Epidermal melanocyte (primary cell): Measurements from ENCODE around the gene UNC5C.
"Not testable (repeated sequence)": the region's sequence is repeated elsewhere in the genome, so short reads cannot be mapped to it uniquely, and the experiment has no call there.

ENCODE experiments used
- DNase-seq: peaks from one replicate; pipeline ENCODE4 v3.0.0; 2011; ENCODE audit warnings: low spot score; ENCODE audit not compliant: insufficient read length

The UNC5C gene

GRCh38 chr4:95181996-95182306 lies 366.8 kb downstream of the UNC5C start:
- DNase-seq = no peak

DNA sequence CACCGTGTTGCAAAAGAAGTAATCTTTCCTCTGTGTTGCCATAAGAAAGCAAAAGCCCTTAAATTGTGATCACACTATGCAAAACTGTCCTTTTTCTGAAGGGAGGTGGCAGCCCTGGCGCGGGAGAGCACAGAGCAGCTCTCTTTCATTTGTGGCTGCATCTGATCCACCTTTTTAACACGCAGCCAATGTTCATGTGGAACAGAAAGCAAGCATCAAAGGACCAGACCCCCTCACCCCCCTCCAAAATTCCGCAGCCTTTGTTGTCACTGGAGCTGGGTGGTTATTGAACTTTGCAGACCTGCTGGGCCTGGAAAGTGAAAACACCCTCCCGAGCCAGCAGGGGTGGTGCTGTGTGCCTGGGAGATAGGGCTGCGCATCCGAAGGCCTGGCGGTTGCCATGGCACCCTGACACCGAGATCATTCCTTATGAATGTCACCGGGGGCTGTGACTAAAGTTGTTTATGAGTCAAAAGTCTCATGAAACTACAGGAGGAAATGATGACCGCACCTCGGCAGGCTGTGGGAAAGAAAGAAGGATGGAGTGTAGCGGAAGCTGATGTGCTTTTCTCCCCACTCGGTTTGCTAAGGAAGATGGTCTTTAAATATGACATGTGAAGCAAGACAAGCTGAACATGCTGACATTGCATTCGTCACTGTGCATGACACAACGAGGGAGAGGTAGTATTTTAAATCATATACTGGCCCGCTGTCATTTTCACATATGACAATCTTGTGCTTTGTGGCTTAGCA lies 367.4 kb downstream of the UNC5C start:
- DNase-seq = no peak

GRCh38 chr4:95180531-95181242 lies 368.1 kb downstream of the UNC5C start:
- DNase-seq = no peak

DNA sequence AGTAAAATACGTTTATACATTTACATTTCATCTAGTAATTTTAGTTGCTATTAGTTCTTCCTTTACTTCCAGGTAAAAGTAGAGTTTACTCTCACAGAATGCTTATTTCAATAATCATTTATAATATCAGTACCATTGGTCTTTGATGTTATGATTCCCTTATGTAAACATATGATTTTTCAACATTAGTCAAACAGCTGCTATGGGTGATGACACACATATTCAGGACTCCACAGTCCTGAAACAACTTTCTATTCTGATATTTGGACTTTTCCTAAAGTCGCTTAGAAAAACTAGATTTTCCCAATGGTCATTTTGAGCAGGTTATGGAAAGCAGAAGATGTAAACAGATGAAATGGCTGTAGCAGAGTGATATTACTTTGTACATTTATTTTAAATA lies 369.8 kb downstream of the UNC5C start:
- DNase-seq = no peak

DNA sequence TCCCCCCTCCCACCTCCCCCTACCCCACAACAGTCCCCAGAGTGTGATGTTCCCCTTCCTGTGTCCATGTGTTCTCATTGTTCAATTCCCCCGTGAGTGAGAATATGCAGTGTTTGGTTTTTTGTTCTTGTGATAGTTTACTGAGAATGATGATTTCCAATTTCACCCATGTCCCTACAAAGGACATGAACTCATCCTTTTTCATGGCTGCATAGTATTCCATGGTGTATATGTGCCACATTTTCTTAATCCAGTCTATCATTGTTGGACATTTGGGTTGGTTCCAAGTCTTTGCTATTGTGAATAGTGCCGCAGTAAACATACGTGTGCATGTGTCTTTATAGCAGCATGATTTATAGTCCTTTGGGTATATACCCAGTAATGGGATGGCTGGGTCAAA lies 377.4 kb downstream of the UNC5C start:
- DNase-seq = not testable (repeated sequence)

DNA sequence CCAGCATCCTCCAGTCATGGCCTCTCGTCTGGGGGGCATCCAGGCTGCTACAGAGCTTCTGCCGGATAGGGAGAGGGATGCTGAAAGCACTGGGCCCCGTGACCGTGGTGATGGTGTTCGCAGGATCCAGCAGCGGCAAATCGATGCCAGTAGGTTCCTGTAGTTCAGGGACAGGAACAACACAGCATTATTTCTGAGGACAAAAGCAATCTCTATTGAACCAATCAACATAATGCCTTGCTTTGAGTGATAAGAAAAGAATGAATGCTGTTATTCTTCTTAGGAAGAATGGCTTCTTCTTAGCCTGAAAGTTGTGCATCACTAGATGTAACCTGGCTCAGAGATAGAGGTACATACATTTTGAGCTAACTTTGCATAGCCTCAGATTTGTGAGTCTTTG lies 378.6 kb downstream of the UNC5C start:
- DNase-seq = no peak

- DNase-seq = no peak
Measured at GRCh38 chr4:95167805-95168204, 381.0 kb downstream of the UNC5C start.

- peak; percentile 50 for DNase-seq
Measured at GRCh38 chr4:95165926-95166524, 382.7 kb downstream of the UNC5C start.

GRCh38 chr4:95162867-95163266 lies 385.9 kb downstream of the UNC5C start:
- no peak for DNase-seq

- no peak for DNase-seq
Measured at GRCh38 chr4:95161781-95162469, 386.8 kb downstream of the UNC5C start.

GRCh38 chr4:95159384-95159783 lies 389.4 kb downstream of the UNC5C start:
- DNase-seq = no peak

DNA sequence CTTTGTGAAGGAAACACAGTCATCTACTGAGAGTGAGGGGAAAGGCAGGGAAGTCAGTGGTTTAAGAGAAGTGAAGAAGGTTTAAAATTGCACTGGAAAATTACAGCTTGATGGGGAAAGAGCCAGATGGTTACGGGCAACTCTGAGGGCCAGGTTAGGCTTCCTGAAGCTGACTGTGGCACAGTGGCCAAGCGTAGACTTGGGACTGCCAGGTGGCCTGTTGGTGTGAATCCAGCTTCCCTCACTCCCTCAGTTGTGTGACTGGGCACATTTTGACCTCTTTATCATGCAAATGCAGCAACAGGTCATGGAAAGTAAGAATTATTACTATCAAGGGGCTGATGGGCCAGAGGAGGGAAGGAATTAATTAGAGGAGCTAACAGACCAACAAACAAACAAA lies 390.1 kb downstream of the UNC5C start:
- DNase-seq = no peak

DNA sequence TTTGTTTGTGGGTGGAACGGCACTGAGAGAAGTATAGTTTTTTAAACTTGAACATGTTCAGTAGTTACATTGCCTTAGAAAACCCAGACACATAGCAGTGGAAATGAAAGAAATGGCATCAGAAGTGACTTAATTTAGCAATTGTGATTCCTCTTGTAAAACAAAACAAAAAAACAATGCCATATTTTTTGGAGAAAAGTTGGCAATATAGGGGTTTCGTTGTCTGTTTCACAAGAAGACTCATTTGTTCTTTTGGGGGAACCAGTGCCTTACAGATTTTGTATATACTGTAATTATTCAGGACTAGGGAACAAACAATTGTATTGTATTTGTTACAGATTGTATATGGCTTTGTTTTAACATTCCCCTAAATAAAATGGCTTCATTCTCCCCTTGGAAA lies 390.7 kb downstream of the UNC5C start:
- no peak for DNase-seq

- DNase-seq = no peak
Measured at GRCh38 chr4:95157596-95157995, 391.2 kb downstream of the UNC5C start.

DNA sequence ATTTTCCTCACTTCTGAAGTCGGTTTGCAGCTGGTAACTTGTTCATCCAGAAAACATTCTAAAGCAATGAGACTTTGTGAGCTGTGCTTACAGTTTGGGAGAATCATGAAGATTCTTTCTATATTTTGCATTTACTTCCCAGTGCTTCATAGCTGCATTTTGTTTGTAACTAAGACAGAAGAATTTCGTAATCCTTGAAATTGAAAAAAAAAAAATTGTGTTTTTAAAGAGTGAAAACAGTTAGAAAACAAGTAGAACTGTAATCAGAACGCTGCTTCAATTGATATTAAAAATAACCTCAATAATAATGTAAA lies 392.4 kb downstream of the UNC5C start:
- DNase-seq = no peak

DNA sequence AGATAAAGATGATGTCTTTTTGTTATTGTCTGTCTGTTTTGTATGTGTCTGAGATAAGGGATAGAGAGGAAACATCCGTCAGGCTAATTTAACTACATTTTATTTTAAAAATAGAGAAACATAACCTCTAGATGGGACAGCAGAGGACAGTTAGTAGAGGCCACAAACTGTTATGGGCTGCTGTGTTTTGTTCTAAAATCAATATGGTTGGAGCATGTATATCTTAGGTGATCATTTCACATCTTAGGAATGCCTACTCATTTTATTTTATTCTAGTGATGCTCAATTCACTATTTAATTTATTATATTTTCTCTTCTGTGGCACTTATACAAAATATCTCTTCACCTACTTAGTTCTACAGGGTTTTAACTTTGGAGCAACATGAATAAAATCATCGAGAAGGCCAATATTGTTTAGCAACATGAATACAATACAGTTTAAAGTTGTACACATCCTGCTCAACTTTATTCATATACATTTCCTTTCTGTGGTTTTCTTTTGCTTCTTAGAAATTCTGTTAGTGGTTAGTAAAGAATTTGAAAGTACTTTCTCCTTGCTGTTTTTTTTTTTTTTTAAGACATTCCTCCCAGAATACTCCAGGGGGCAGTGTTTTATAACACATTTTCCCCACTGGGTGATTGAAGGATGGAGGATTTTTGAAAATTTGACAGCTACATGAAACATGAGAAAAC lies 392.9 kb downstream of the UNC5C start:
- peak; percentile 36 for DNase-seq

DNA sequence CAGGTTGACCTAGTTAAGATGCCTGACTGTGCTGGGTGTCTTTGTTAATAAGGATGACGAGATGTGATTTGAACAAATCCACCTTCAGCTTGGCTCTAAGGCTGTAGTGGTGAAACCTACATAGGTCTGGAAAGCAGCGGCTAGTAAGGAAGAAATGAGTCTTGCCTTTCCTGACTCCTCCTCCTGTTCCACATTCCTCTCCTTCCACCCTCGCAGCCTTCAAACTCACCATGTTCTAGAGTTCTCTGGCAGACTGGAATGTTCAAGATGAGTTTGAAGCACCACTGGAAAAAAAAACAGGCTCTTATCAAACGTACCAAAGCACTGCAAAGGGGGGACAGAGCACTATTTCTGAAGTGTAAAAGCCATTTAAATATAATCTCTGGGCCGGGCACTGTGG lies 395.6 kb downstream of the UNC5C start:
- no peak for DNase-seq

DNA sequence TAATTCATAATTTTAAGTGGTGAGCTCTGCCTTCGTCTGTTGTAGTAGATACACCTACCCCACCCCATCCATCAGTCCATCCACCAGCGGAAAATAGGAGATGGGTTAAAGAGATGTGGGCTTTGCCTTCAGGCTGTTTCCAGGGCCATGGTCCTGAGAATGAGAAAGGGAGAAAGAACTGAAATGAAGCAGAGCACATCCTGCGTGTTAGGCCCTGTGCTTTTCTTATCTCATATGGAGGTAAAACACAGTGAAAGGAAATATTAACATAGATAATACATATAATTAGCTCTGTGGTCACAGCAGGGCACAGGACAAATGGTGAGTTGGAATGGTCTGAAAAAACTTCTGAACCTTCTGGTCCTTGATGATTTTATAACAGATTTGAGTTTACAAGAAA lies 397.5 kb downstream of the UNC5C start:
- no peak for DNase-seq

DNA sequence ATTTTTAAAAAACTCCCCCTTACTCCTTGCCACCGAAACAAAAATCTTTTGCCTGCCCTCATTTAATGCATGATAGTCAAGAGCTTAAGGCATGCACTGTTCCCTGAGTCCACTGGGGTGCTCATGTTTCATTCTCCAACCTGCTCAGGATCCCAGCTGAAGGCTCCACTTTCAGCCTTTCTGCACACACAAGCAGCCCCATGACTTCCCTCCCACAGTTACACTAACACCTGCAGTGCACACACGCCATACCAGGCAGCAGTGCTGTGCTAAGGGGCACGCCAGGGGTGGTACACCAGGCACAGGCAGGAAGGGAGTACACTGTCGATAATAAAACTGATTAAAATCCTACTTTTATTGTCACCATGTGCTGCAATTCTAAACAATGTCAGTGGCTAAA lies 405.8 kb downstream of the UNC5C start:
- DNase-seq = no peak

- no peak for DNase-seq
Measured at GRCh38 chr4:95141361-95141760, 407.4 kb downstream of the UNC5C start.

DNA sequence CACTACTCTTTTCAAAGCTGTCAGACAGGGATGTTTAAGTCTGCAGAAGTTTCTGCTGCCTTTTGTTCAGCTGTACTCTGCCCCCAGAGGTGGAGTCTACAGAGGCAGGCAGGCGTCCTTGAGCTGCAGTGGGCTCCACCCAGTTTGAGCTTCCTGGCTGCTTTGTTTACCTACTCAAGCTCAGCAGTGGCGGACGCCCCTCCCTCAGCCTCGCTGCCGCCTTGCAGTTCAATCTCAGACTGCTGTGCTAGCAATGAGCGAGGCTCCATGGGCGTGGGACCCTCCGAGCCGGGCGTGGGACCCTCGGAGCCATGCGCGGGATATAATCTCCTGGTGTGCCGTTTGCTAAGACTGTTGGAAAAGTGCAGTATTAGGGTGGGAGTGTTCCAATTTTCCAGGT lies 409.3 kb downstream of the UNC5C start:
- not testable (repeated sequence) for DNase-seq

- DNase-seq = not testable (repeated sequence)
Measured at GRCh38 chr4:95134016-95134415, 414.8 kb downstream of the UNC5C start.
